Tongue (tissue), 3 donors: ENCODE measurements around the gene RBM28. TPM values are rescaled to one million over a fixed set of nuclear protein-coding genes. Genes with fewer than 3 reads are reported as not detected.

Experiments
- DNase-seq: peaks from one replicate; pipeline ENCODE4 v3.0.0-alpha.2; 2015
- small RNA-seq: library from RNA; depleted of rRNA; stranded (forward); fragments of <200 nt; gene quantifications from one replicate; pipeline ENCODE3, GENCODE V24; 2014; ENCODE audit warnings: low replicate concordance
- total RNA-seq: library from RNA; depleted of rRNA; stranded (reverse); fragments of >200 nt; gene quantifications from one replicate; pipeline ENCODE4 v1.2.3, GENCODE V29; 2014

The RBM28 gene
- total RNA-seq, 1 donor from 2014 or later: 28.1 TPM

GRCh38 chr7:128260069-128260795 lies 83.5 kb downstream of the RBM28 start:
- DNase-seq: no peak

- peak; percentile 85 for DNase-seq
Observed at GRCh38 chr7:128259131-128260061, 84.3 kb downstream of the RBM28 start.

GRCh38 chr7:128257458-128257857 lies 86.2 kb downstream of the RBM28 start:
- no peak for DNase-seq

GRCh38 chr7:128255271-128255670 lies 88.4 kb downstream of the RBM28 start:
- no peak for DNase-seq

GRCh38 chr7:128254470-128254869 lies 89.2 kb downstream of the RBM28 start:
- DNase-seq: no peak

GRCh38 chr7:128253701-128254100 lies 90.0 kb downstream of the RBM28 start:
- DNase-seq: no peak

GRCh38 chr7:128251337-128251736 lies 92.4 kb downstream of the RBM28 start:
- no peak for DNase-seq

Small RNA genes within 50 kb of the gene (small RNA-seq; reads per million reads assigned to genes)
- not detected for gene RNU7-27P

Other genes with a start within 250 kb of the RBM28 start
- not detected for gene LEP, start 102.6 kb downstream of the RBM28 start, total RNA-seq
- gene PRRT4, start 17.8 kb upstream of the RBM28 start, total RNA-seq: 7.6 TPM
- 15.4 TPM for gene IMPDH1, start 66.1 kb upstream of the RBM28 start, total RNA-seq
- 15.4 TPM for gene HILPDA, start 112.0 kb upstream of the RBM28 start, total RNA-seq
- gene METTL2B, start 132.8 kb upstream of the RBM28 start, total RNA-seq: 31.3 TPM